Spleen (tissue), 11 donors: ENCODE measurements around the gene LMF2. TPM values are rescaled to one million over a fixed set of nuclear protein-coding genes. Genes with fewer than 3 reads are reported as not detected.

Experiments used
- DNase-seq: peaks from one replicate; pipeline ENCODE4 v3.0.0-alpha.2; 2020
- H3K27ac ChIP-seq, 8 donors: fragments of 200-600 bp; sonication (generic) in 7 of 8; 1 replicate in 4 of 8; 2 replicates in 4 of 8; pipeline versions ENCODE4 v1.5.0 to v1.8.0; 2016 to 2021; ENCODE audit warnings: inconsistent platforms in 4 of 8, mild to moderate bottlenecking in 4 of 8, moderate library complexity in 1 of 8
- H3K27me3 ChIP-seq, 7 donors: fragments of 200-600 bp; sonication (generic) in 6 of 7; replicated peaks in 1 of 7; 1 replicate in 4 of 7; 2 replicates in 3 of 7; pipeline versions ENCODE4 v1.5.0 to v1.8.0; 2016 to 2021; ENCODE audit warnings: inconsistent platforms in 3 of 7, mild to moderate bottlenecking in 1 of 7
- H3K36me3 ChIP-seq, 6 donors: fragments of 200-600 bp; sonication (generic) in 5 of 6; 1 replicate in 4 of 6; 2 replicates in 2 of 6; pipeline versions ENCODE4 v1.5.0 to v1.8.0; 2016 to 2021; ENCODE audit warnings: inconsistent platforms in 2 of 6
- H3K4me1 ChIP-seq, 6 donors: fragments of 200-600 bp; sonication (generic) in 5 of 6; 1 replicate in 3 of 6; 2 replicates in 3 of 6; pipeline versions ENCODE4 v1.5.0 to v1.8.0; 2016 to 2021; ENCODE audit warnings: inconsistent platforms in 3 of 6
- H3K4me3 ChIP-seq, 8 donors: fragments of 200-600 bp; sonication (generic) in 7 of 8; 1 replicate in 4 of 8; 2 replicates in 4 of 8; pipeline versions ENCODE4 v1.5.0 to v1.8.0; 2016 to 2021; ENCODE audit warnings: inconsistent platforms in 4 of 8, mild to moderate bottlenecking in 4 of 8, moderate library complexity in 2 of 8
- H3K9me3 ChIP-seq, 8 donors: fragments of 200-600 bp; sonication (generic) in 7 of 8; 1 replicate in 4 of 8; 2 replicates in 4 of 8; pipeline versions ENCODE4 v1.5.0 to v1.8.0; 2016 to 2021; ENCODE audit warnings: inconsistent platforms in 4 of 8
- POLR2A ChIP-seq, 3 donors: fragments of 450-650 bp; IDR thresholded peaks; one replicate each; pipeline ENCODE4 v1.5.1; 2017; ENCODE audit warnings: antibody characterized with exemption in 3 of 3, mild to moderate bottlenecking in 1 of 3
- POLR2AphosphoS5 ChIP-seq, 3 donors: sonication (generic); formaldehyde crosslinking; IDR thresholded peaks; one replicate each; pipeline ENCODE4 v1.5.1; 2017; ENCODE audit warnings: antibody characterized with exemption in 3 of 3
- WGBS, 5 donors: extraction: QIAGEN DNeasy Blood & Tissue Kit in 3 of 5; methylation state at CpG; one replicate each; pipeline versions ENCODE4 v1.1.5 to v1.1.7; 2013 to 2018; 5-methylcytosine and 5-hydroxymethylcytosine counted together
- intact Hi-C: fragments of 100-400 bp; cut with DNase I; formaldehyde crosslinking; loops from one replicate; pipeline ENCODE4 v1.15.0; 2023; ENCODE audit warnings: low total_unique reads
- polyA plus RNA-seq, 3 donors: library from polyadenylated mRNA; stranded (reverse); fragments of 200-250 nt; gene quantifications; one replicate each; pipeline ENCODE4 v1.2.1, GENCODE V29; 2013
- total RNA-seq, 7 donors: library from RNA; depleted of rRNA in 3 of 7; stranded (reverse); fragments of >200 nt in 3 of 7; fragmentation: NEBNext Ultra II Directional in 4 of 7; extraction: Animal tissue kit (Norgen Biotek cat#: 25700) in 4 of 7; gene quantifications; one replicate each; pipeline versions ENCODE4 v1.1.0 to v1.2.1, GENCODE V29; 2016 to 2021
- TF ChIP-seq, protein P1 (sequence below), 11 experiments: fragments of 200-600 bp in 7 of 11; fragments of 450-650 bp in 4 of 11; sonication (generic) in 4 of 11; IDR thresholded peaks in 8 of 11; conservative IDR thresholded peaks in 3 of 11; 1 replicate in 7 of 11; 2 replicates in 4 of 11; pipeline versions ENCODE4 v1.4.0 to v1.8.0; 2016 to 2021; ENCODE audit warnings: antibody characterized with exemption in 11 of 11, inconsistent platforms in 4 of 11, mild to moderate bottlenecking in 1 of 11
- donor health status: healthy with polysubstance abuse.
- donor health status: DM: no; HTN: no; CAD: no; lungs with moderate emphysema.
- donor health status: DM: no; HTN: no; CAD: no.
- donor health status: Bipolar disorder and iron deficiency.
- donor health status: healthy.
- donor health status: DM: no; HTN: no; CAD: no.
- donor health status: DM: yes; HTN: yes; CAD: no.

LMF2 gene
- total and polyA plus RNA-seq, 10 donors, result 36.6 to 81.1 (median 70.0) TPM

DNA sequence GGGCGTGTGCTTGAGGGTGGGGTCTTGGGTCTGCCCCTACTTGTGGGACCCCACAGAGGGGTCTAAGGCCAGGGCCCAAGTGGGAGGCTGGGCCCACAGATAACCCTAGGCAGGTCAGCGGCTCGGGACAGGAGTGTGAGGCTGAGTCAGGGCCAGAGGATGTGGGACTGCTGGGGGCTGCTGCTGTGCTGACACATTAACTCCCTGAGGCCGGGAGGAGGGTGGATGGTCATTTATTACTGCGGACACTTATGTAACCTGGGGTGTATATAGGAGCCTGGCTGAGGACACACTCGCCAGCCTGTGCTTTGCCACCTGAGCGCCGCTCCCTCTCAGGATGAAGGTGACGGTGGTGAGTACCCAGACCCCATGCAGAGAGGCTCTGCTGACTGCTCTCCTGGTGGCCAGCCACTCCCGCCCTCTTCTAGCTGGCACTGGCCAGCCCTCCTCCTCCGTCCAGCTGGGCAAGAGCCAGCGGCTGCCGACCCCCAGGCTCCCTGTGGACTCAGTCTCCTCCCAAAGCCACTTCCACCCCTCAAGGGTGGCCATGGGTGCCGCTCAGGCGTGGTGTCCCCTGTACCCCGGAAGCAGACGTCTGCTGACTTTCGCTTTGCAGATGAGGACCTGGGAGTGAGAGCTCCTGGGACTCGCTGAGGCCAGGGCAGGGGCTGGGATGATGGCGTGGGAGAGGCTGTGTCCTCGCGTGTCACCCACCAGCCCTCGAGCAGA lies 20.8 kb downstream of the LMF2 start, which contains the start of gene MIOX:
Gene MIOX (plus strand): TSS at position 299 of the 729 bp plus-strand sequence. CDS start 39 bp downstream, at position 338.
- Histone ChIP-seq H3K27me3 (peaks cover 0 to 65% (median 10%) of the 10 kb centered on the region in 7 donors), H3K4me1 (peaks cover 0 to 29% (median 18%) of the 10 kb centered on the region in 6 donors), H3K27ac (no peak within 1 kb of the TSS), H3K36me3 (no peaks in the 10 kb centered on the region), H3K4me3 (no peak within 1 kb of the TSS), H3K9me3 (no peaks in the 10 kb centered on the region)
- no peak for DNase-seq
- intact Hi-C loops, result no loop called here
- TF ChIP-seq POLR2A (IDR thresholded peaks at IDR 0.05) (no peak), POLR2AphosphoS5 (IDR thresholded peaks at IDR 0.05) (no peak)
- TF ChIP-seq, protein P1, sequence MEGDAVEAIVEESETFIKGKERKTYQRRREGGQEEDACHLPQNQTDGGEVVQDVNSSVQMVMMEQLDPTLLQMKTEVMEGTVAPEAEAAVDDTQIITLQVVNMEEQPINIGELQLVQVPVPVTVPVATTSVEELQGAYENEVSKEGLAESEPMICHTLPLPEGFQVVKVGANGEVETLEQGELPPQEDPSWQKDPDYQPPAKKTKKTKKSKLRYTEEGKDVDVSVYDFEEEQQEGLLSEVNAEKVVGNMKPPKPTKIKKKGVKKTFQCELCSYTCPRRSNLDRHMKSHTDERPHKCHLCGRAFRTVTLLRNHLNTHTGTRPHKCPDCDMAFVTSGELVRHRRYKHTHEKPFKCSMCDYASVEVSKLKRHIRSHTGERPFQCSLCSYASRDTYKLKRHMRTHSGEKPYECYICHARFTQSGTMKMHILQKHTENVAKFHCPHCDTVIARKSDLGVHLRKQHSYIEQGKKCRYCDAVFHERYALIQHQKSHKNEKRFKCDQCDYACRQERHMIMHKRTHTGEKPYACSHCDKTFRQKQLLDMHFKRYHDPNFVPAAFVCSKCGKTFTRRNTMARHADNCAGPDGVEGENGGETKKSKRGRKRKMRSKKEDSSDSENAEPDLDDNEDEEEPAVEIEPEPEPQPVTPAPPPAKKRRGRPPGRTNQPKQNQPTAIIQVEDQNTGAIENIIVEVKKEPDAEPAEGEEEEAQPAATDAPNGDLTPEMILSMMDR (IDR thresholded peaks at IDR 0.05 in 8 of 11, conservative IDR thresholded peaks at IDR 0.05 in 3 of 11), result no peak
- WGBS, 5 donors, result 48 to 90% (median 76%) methylated on average over 7 to 23 of the region's 23 CpGs

GRCh38 chr22:50485221-50486131 lies 22.0 kb downstream of the LMF2 start:
- Histone ChIP-seq H3K27ac (no peak overlapping the region), H3K9me3 (no peaks in the 10 kb centered on the region), H3K4me3 (no peak overlapping the region), H3K27me3 (peaks cover 0 to 73% (median 20%) of the 10 kb centered on the region in 7 donors), H3K4me1 (peaks cover 5 to 34% (median 19%) of the 10 kb centered on the region in 6 donors), H3K36me3 (no peaks in the 10 kb centered on the region)
- intact Hi-C loops, result no loop called here
- DNase-seq, result no peak
- no peak for TF ChIP-seq POLR2AphosphoS5 (IDR thresholded peaks at IDR 0.05)
- TF ChIP-seq, protein P1 (IDR thresholded peaks at IDR 0.05 in 8 of 11, conservative IDR thresholded peaks at IDR 0.05 in 3 of 11), result no peak
- no peak for TF ChIP-seq POLR2A (IDR thresholded peaks at IDR 0.05)
- 62 to 72% (median 63%) methylated on average over 29 of the region's 29 CpGs for WGBS, 5 donors

- TF ChIP-seq, protein P1 (IDR thresholded peaks at IDR 0.05 in 8 of 11, conservative IDR thresholded peaks at IDR 0.05 in 3 of 11), result no peak
- TF ChIP-seq POLR2A (IDR thresholded peaks at IDR 0.05), result no peak
- no peak for TF ChIP-seq POLR2AphosphoS5 (IDR thresholded peaks at IDR 0.05)
- intact Hi-C loops, result no loop called here
- no peaks in the 10 kb centered on the region for H3K36me3 ChIP-seq
- no peak overlapping the region for H3K27ac ChIP-seq
- peaks cover 0 to 79% (median 20%) of the 10 kb centered on the region in 7 donors for H3K27me3 ChIP-seq
- no peak for DNase-seq
- no peak overlapping the region for H3K4me3 ChIP-seq
- peaks cover 5 to 33% (median 18%) of the 10 kb centered on the region in 6 donors for H3K4me1 ChIP-seq
- no peaks in the 10 kb centered on the region for H3K9me3 ChIP-seq
- WGBS, 5 donors, result 82 to 88% (median 85%) methylated on average over 21 to 31 of the region's 31 CpGs
Measured at GRCh38 chr22:50483977-50484853, 23.3 kb downstream of the LMF2 start.
